ENCODE results near the gene NATD1. TPM values are rescaled to one million over a fixed set of nuclear protein-coding genes. Genes with fewer than 3 reads are reported as not detected.

NATD1 gene
- total and polyA plus RNA-seq, 2 of the 8 experiments (the other 6 are each of a cell fraction or from before 2014, with no cell fraction given), result 5.4 to 8.4 TPM

GRCh38 chr17:21291357-21291756 lies 38.1 kb upstream of the NATD1 start:
- H3K14ac ChIP-seq (ENCODE audit: insufficient read length), result no peak overlapping the region
- H3K23me2 ChIP-seq (ENCODE audit: low read depth, low read length), result no peaks in the 10 kb centered on the region
- H3K18ac ChIP-seq (ENCODE audit: extremely low read depth, low read length), result no peak overlapping the region
- no peak overlapping the region for H2BK120ac ChIP-seq (replicated peaks; ENCODE audit: low read depth, low read length)
- no peak for TF ChIP-seq HDAC6 (IDR thresholded peaks at IDR 0.05; ENCODE audit: low read depth, low read length)
- TF ChIP-seq SUZ12 (IDR thresholded peaks at IDR 0.05; ENCODE audit: low read length), result no peak
- no peak for TF ChIP-seq POU5F1 (IDR thresholded peaks at IDR 0.05; ENCODE audit: low read depth, low read length)
- TF ChIP-seq TCF12 (IDR thresholded peaks at IDR 0.05; ENCODE audit: low read depth, low read length), result no peak
- no peak for TF ChIP-seq GABPA (IDR thresholded peaks at IDR 0.05; ENCODE audit: borderline replicate concordance, insufficient read depth, low read length)
- TF ChIP-seq SP1 (IDR thresholded peaks at IDR 0.05; ENCODE audit: low read depth, low read length), result no peak
- no peak for TF ChIP-seq KDM4A (IDR thresholded peaks at IDR 0.05; ENCODE audit: low read depth, low read length, severe bottlenecking)
- TF ChIP-seq RAD21 (IDR thresholded peaks at IDR 0.05 in 1 of 2, conservative IDR thresholded peaks at IDR 0.05 in 1 of 2; ENCODE audit: low read depth in 2 of 2, low read length in 2 of 2), result no peak
- TF ChIP-seq YY1 (IDR thresholded peaks at IDR 0.05; ENCODE audit: low read depth, low read length), result no peak
- no peak for TF ChIP-seq CBX8 (IDR thresholded peaks at IDR 0.05; ENCODE audit: borderline replicate concordance, low read depth, low read length)
- no peak overlapping the region for H3K4me2 ChIP-seq (ENCODE audit: insufficient read depth in 1 of 2, low read depth in 2 of 2, low read length in 2 of 2)
- peaks cover 0 to 22% of the 10 kb centered on the region in 2 experiments; a peak in 2 of 4 replicates for H3K79me2 ChIP-seq (ENCODE audit: control insufficient read depth in 1 of 2, insufficient read depth in 2 of 2, low read length in 2 of 2)
- no peak overlapping the region for H2AFZ ChIP-seq (ENCODE audit: low read length)
- H3K4me1 ChIP-seq (replicated peaks in 1 of 4; ENCODE audit: control insufficient read depth in 3 of 4, insufficient read depth in 4 of 4, low read length in 3 of 4), result peaks cover 0 to 2% (median 1%) of the 10 kb centered on the region in 4 experiments; a peak in 2 of 7 replicates
- no peak overlapping the region for H4K8ac ChIP-seq (ENCODE audit: extremely low read depth, insufficient read depth, low read length)
- H3K56ac ChIP-seq (replicated peaks; ENCODE audit: insufficient read length, low read depth, low read length), result no peak overlapping the region
- H4K5ac ChIP-seq (ENCODE audit: insufficient read length, low read depth, low read length), result no peak overlapping the region
- no peak overlapping the region for H3K4ac ChIP-seq (replicated peaks; ENCODE audit: insufficient read length, low read depth, low read length)
- H2BK12ac ChIP-seq (ENCODE audit: low read depth, low read length), result no peak overlapping the region
- no peaks in the 10 kb centered on the region for H3K36me3 ChIP-seq (ENCODE audit: control insufficient read depth in 2 of 4, insufficient read depth in 4 of 4, low read length in 3 of 4)
- DNase-seq (ENCODE audit: low read depth in 1 of 2, low spot score in 2 of 2), result no peak
- no peak overlapping the region for H3K23ac ChIP-seq (ENCODE audit: insufficient read length)
- H3K27ac ChIP-seq (ENCODE audit: low read depth, low read length), result no peak overlapping the region
- H3K27me3 ChIP-seq (replicated peaks in 1 of 4; ENCODE audit: control insufficient read depth in 3 of 4, extremely low read depth in 1 of 4, insufficient read depth in 3 of 4, low read length in 3 of 4), result no peaks in the 10 kb centered on the region
- peaks cover 24 to 51% of the 10 kb centered on the region in 2 experiments; a peak in 3 of 4 replicates for H3K9me3 ChIP-seq (ENCODE audit: insufficient read depth in 2 of 2, low read depth in 1 of 2, low read length in 1 of 2)
- no peak overlapping the region for H2BK5ac ChIP-seq (ENCODE audit: low read depth, low read length)
- H3K4me3 ChIP-seq (ENCODE audit: extremely low read depth in 1 of 4, insufficient read depth in 2 of 4, low read depth in 3 of 4, low read length in 4 of 4), result no peak overlapping the region
- no peak for FAIRE-seq
- H2AK5ac ChIP-seq (ENCODE audit: low read depth, low read length), result no peak overlapping the region
- no peak overlapping the region for H2BK20ac ChIP-seq (ENCODE audit: low read length)
- 78% methylated on average over 10 of the region's 10 CpGs; no CpG with 5 or more reads in 1 of the 2 experiments for WGBS, 2 experiments (ENCODE audit: extremely low coverage in 1 of 2, insufficient coverage in 1 of 2, insufficient read length in 1 of 2, insufficient replicate concordance in 2 of 2, low coverage in 1 of 2, low lambda C conversion rate in 2 of 2, missing lambda C conversion rate in 1 of 2)
- H2BK15ac ChIP-seq (ENCODE audit: low read length), result no peak overlapping the region
- H3K79me1 ChIP-seq (ENCODE audit: low read depth, low read length), result peaks cover 19% of the 10 kb centered on the region
- ChIA-PET CTCF (ENCODE audit: partially characterized antibody) (interaction anchor here (2.1 kb wide), 1 partner anchor 12 kb away, joined by 11 read pairs; no protein-coding TSS in a partner anchor), POLR2A (ENCODE audit: partially characterized antibody) (no interaction called here)
- H4K20me1 ChIP-seq (replicated peaks in 1 of 2; ENCODE audit: control insufficient read depth in 1 of 2, insufficient read depth in 2 of 2, low read length in 2 of 2), result peaks cover 4 to 5% of the 10 kb centered on the region in 2 experiments
- H4K91ac ChIP-seq (replicated peaks; ENCODE audit: insufficient read length, low read length), result no peak overlapping the region
- H3K9ac ChIP-seq (replicated peaks in 1 of 4; ENCODE audit: extremely low read depth in 1 of 4, low read depth in 3 of 4, low read length in 3 of 4), result no peak overlapping the region
